ENCODE measurements around the gene ATXN1.
"Not testable (repeated sequence)": the region's sequence is repeated elsewhere in the genome, so short reads cannot be mapped to it uniquely, and the experiment has no call there.

Gene ATXN1

DNA sequence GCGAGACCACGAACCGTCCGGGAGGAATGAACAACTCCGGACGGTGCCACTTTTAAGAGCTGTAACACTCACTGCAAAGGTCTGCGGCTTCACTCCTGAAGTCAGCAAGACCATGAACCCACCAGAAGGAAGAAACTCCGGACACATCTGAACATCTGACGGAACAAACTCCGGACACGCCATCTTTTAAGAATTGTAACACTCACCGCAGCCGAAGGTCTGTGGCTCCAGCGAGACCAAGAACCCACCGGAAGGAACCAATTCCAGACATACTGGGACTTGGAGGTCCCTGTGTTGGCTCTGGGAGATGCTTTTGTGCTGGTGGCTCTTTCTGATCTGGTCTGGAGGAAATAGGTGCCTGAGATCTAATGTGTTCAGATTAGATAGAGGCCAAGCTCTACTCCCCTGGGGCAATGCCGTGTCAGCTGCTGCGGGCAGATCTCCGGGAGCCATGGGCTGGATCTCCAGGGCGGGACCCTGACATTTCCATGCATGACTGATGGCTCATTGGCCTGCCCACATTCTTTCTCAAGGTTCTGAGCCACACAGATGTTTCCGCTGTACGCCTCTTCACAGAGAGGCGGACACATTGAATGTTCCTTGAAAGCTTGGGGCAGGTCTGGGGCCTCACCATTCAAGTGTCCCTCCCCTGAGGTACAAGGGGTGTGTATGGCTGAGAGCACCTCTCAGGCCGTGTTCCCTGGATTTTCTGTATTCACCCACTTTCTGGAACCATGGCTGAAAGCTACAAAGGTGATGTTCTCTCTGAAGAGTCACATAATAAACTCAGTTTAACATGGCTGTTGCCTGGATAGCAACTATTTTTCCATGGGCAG, 493.6 kb downstream of the ATXN1 start:
- H3K27me3 ChIP-seq (ENCODE audit: control insufficient read depth in 1 of 2, insufficient read depth in 2 of 2, low read length in 2 of 2), result no peaks in the 10 kb centered on the region
- no peaks in the 10 kb centered on the region for H3K36me3 ChIP-seq (ENCODE audit: insufficient read depth, low read length)
- no peaks in the 10 kb centered on the region for H3K4me1 ChIP-seq (ENCODE audit: insufficient read depth, low read length)
- H3K9ac ChIP-seq (ENCODE audit: low read length), result no peak overlapping the region
- no peak overlapping the region for H3K27ac ChIP-seq (ENCODE audit: low read depth, low read length)
- no peaks in the 10 kb centered on the region for H3K9me3 ChIP-seq (ENCODE audit: low read length)
- H3K4me3 ChIP-seq (ENCODE audit: low read depth in 1 of 2, low read length in 2 of 2), result no peak overlapping the region

DNA sequence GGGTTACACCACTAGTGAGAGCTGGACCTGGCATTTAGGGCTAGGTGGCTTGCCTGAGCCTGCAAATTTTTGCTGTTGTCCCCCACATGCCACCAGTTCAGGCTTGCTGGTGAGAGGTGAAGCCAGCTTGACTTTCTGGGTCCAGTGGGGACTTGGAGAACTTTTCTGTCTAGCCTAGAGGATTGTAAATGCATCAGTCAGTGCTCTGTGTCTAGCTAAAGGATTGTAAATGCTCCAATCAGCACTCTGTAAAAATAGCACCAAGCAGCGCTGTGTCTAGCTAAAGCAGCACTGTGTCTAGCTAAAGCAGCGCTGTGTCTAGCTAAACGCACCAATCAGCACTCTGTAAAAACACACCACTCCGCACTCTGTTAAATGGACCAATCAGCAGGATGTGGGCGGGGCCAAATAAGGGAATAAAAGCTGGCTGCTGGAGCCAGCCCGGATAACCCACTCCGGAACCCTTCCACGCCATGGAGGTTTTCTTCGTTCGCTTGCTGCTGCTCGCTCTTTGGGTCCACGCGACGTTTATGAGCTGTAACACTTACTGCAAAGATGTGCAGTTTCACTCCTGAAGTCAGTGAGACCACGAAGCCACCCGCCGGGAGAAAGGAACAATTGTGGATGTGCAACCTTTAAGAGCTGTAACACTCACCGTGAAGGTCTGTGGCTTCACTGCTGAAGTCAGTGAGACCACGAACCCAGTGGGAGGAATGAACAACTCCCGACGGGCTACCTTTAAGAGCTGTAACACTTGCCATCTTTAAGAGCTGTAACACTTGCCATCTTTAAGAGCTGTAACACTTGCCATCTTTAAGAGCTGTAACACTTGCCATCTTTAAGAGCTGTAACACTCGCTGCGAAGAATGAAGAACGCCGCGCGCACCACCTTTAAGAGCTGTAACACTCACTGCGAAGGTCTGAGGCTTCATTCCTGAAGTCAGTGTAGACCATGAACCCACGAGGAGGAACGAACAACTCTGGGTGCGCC, 495.6 kb downstream of the ATXN1 start:
- Histone ChIP-seq H3K36me3 (ENCODE audit: insufficient read depth, low read length) (no peaks in the 10 kb centered on the region), H3K9ac (ENCODE audit: low read length) (no peak overlapping the region), H3K9me3 (ENCODE audit: low read length) (no peaks in the 10 kb centered on the region), H3K27me3 (ENCODE audit: control insufficient read depth in 1 of 2, insufficient read depth in 2 of 2, low read length in 2 of 2) (no peaks in the 10 kb centered on the region), H3K27ac (ENCODE audit: low read depth, low read length) (no peak overlapping the region), H3K4me3 (ENCODE audit: low read depth in 1 of 2, low read length in 2 of 2) (no peak overlapping the region), H3K4me1 (ENCODE audit: insufficient read depth, low read length) (no peaks in the 10 kb centered on the region)

DNA sequence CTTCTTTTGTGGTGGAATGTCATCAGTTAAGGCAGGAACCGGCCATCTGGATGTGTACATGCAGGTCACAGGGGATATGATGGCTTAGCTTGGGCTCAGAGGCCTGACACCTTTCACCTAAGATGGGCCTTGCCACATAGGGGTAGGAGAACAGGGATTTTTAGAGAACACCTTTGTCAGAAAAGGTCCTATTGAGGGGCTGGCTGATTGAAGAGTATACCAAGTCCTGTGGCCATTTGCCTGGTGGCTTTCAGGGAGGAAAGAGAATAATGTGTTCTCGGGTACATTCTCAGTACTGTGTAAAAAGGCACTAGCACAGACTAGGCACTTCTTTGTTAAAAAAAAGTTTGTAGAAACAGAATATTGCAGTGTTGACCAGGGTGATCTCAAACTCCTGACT, 496.5 kb downstream of the ATXN1 start:
- Histone ChIP-seq H3K9ac (ENCODE audit: low read length) (no peak overlapping the region), H3K4me1 (ENCODE audit: insufficient read depth, low read length) (no peaks in the 10 kb centered on the region), H3K4me3 (ENCODE audit: low read depth in 1 of 2, low read length in 2 of 2) (no peak overlapping the region), H3K27me3 (ENCODE audit: control insufficient read depth in 1 of 2, insufficient read depth in 2 of 2, low read length in 2 of 2) (no peaks in the 10 kb centered on the region), H3K27ac (ENCODE audit: low read depth, low read length) (no peak overlapping the region), H3K36me3 (ENCODE audit: insufficient read depth, low read length) (no peaks in the 10 kb centered on the region), H3K9me3 (ENCODE audit: low read length) (no peaks in the 10 kb centered on the region)

DNA sequence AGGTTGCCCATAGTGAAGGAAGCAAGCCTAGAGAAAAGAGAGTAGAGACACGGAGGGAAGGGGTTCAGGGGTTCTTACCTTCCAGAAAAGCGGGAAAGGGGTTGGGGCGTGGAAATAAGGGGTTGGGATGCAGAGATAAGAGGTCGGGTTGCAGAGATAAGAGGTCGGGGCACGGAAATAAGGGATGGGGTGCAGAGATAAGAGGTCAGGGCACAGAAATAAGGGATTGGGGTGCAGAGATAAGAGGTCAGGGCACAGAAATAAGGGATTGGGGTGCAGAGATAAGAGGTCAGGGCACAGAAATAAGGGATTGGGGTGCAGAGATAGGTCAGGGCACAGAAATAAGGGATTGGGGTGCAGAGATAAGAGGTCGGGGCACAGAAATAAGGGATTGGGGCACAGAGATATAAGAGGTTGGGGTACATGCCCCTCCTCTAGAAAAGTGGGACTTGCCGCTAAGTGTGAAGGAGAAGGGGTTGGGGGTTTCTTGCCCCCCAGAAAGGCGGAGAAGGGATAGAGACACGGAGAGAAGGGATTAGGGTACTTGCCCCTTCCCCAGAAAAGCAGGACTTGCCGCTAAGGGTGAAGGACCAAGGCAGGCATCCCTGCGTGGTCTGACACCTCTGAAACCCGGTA, 497.7 kb downstream of the ATXN1 start:
- H3K27ac ChIP-seq (ENCODE audit: low read depth, low read length); H3K27me3 ChIP-seq (ENCODE audit: control insufficient read depth in 1 of 2, insufficient read depth in 2 of 2, low read length in 2 of 2); H3K4me3 ChIP-seq (ENCODE audit: low read depth in 1 of 2, low read length in 2 of 2); H3K36me3 ChIP-seq (ENCODE audit: insufficient read depth, low read length); H3K9me3 ChIP-seq (ENCODE audit: low read length); H3K4me1 ChIP-seq (ENCODE audit: insufficient read depth, low read length); H3K9ac ChIP-seq (ENCODE audit: low read length): not testable (repeated sequence)

DNA sequence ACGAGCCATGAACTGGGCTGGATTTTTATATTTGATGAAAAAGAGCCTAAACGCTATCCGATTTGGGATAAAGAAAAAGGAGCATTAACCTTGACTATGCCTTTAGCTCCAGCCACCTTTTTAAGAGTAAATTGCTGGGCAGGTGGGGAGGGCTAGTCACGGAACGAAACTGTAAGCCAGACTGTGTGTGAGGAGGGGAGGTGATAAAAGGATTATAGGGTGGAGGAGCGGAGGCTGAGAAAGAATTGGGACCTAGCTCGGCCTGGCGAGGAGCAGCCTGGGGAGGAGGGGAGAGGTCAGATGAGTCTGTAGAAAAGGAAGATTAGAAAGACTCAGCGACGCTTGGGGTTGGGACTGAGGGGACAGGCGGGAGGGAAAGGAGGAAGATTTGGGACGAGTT, 498.5 kb downstream of the ATXN1 start:
- not testable (repeated sequence) for H3K9ac ChIP-seq (ENCODE audit: low read length); H3K4me3 ChIP-seq (ENCODE audit: low read depth in 1 of 2, low read length in 2 of 2); H3K4me1 ChIP-seq (ENCODE audit: insufficient read depth, low read length); H3K36me3 ChIP-seq (ENCODE audit: insufficient read depth, low read length); H3K27ac ChIP-seq (ENCODE audit: low read depth, low read length); H3K27me3 ChIP-seq (ENCODE audit: control insufficient read depth in 1 of 2, insufficient read depth in 2 of 2, low read length in 2 of 2); H3K9me3 ChIP-seq (ENCODE audit: low read length)

DNA sequence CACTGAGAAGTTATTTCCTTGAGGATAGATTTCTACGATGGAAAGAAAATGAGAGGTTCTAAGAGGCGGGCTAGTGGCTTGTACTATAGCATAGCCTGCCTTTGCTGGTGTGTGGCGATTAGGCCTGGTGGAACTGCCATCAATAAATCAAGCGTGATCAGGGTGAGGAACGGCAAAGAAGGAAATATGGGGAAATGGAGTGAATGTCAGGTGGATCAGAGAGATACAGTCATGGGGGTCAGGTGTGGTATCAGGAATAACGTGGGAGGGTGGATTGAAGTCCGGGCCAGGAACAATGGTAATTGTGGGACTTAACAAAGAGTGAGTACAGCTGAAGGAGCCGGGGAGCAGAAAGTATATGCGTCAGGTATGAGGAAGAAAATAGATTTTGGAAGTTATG, 500.7 kb downstream of the ATXN1 start:
- H3K4me3 ChIP-seq (ENCODE audit: low read depth in 1 of 2, low read length in 2 of 2); H3K27me3 ChIP-seq (ENCODE audit: control insufficient read depth in 1 of 2, insufficient read depth in 2 of 2, low read length in 2 of 2); H3K9ac ChIP-seq (ENCODE audit: low read length); H3K9me3 ChIP-seq (ENCODE audit: low read length); H3K27ac ChIP-seq (ENCODE audit: low read depth, low read length); H3K36me3 ChIP-seq (ENCODE audit: insufficient read depth, low read length): not testable (repeated sequence)
- H3K4me1 ChIP-seq (ENCODE audit: insufficient read depth, low read length), result peaks cover 11% of the 10 kb centered on the region

DNA sequence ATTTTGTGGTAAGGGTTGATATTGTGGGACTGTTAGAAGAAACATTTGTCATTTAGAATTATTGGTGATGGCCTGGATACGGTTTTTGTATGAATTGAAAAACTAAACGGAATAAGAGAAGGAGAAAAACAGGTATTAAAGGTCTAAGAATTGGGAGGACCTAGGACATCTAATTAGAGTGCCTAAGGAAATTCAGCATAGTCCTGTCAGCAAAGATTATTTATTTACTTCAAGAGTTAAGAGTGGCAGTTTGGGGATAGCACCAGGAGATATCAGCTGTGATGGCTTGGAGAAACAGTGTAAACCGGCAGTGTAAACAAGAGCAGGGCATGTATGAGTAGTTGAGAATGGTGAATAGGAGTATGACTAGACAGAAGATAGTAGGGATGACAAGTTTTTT, 501.7 kb downstream of the ATXN1 start:
- not testable (repeated sequence) for H3K27me3 ChIP-seq (ENCODE audit: control insufficient read depth in 1 of 2, insufficient read depth in 2 of 2, low read length in 2 of 2); H3K4me3 ChIP-seq (ENCODE audit: low read depth in 1 of 2, low read length in 2 of 2); H3K9ac ChIP-seq (ENCODE audit: low read length); H3K36me3 ChIP-seq (ENCODE audit: insufficient read depth, low read length); H3K9me3 ChIP-seq (ENCODE audit: low read length); H3K27ac ChIP-seq (ENCODE audit: low read depth, low read length)
- H3K4me1 ChIP-seq (ENCODE audit: insufficient read depth, low read length), result peaks cover 11% of the 10 kb centered on the region

DNA sequence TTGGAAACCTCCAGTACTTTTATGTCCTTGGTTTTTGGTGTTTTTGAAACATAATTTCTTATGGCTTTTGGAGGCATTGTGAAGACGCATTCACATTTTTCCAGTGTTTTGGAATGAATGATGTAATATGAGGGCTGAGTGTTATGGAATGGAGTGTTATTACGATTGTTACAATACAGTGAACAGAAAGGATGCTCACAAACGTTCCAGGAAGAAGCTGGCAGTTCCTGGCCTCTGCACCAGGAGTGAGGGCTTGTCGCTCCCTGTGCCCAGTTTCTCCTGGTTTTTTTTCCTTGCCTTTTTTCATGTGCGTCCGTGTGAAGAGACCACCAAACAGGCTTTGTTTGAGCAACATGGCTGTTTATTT, 502.6 kb downstream of the ATXN1 start:
- H3K9me3 ChIP-seq (ENCODE audit: low read length), result no peaks in the 10 kb centered on the region
- H3K9ac ChIP-seq (ENCODE audit: low read length), result no peak overlapping the region
- H3K27ac ChIP-seq (ENCODE audit: low read depth, low read length), result no peak overlapping the region
- peaks cover 11% of the 10 kb centered on the region for H3K4me1 ChIP-seq (ENCODE audit: insufficient read depth, low read length)
- H3K36me3 ChIP-seq (ENCODE audit: insufficient read depth, low read length), result no peaks in the 10 kb centered on the region
- H3K27me3 ChIP-seq (ENCODE audit: control insufficient read depth in 1 of 2, insufficient read depth in 2 of 2, low read length in 2 of 2), result no peaks in the 10 kb centered on the region
- no peak overlapping the region for H3K4me3 ChIP-seq (ENCODE audit: low read depth in 1 of 2, low read length in 2 of 2)

DNA sequence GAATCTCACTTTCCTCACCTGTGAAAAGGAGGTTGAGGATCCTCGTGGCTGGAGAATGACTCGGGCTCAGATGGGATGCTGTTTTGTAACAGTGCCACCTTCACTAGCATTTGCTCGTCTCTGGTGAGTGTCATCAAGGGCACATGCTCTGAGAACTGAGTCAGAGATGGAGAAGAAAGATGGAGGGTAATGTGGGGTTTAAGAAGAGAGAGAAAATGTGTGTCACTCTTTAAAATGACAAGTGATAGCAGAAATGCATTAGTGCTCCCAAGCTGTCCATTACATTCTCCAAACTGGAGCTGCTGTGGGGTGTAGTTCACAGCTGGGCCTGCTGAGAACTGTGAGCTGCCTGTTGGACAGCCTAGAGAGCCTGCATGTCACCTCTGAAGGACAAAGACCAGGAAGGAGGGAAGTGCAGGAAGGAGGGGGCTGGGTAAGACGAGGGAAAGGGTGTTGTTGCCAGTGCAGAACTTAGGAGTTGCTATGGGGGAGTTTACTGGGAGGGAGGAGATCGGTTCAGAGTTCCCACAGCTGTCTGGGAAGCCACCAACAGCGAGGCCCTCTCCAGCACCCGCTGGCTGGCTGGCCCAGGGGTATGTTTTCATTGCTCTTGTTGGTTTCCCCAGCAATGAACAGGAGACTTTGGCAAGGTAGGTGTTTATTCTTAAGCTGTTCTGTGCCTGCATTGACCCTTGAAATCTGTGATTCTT, 503.1 kb downstream of the ATXN1 start:
- no peak overlapping the region for H3K9ac ChIP-seq (ENCODE audit: low read length)
- no peaks in the 10 kb centered on the region for H3K36me3 ChIP-seq (ENCODE audit: insufficient read depth, low read length)
- peak overlapping the region; percentile 17 for H3K27ac ChIP-seq (ENCODE audit: low read depth, low read length)
- peaks cover 11% of the 10 kb centered on the region for H3K4me1 ChIP-seq (ENCODE audit: insufficient read depth, low read length)
- H3K4me3 ChIP-seq (ENCODE audit: low read depth in 1 of 2, low read length in 2 of 2), result no peak overlapping the region
- no peaks in the 10 kb centered on the region for H3K27me3 ChIP-seq (ENCODE audit: control insufficient read depth in 1 of 2, insufficient read depth in 2 of 2, low read length in 2 of 2)
- no peaks in the 10 kb centered on the region for H3K9me3 ChIP-seq (ENCODE audit: low read length)

DNA sequence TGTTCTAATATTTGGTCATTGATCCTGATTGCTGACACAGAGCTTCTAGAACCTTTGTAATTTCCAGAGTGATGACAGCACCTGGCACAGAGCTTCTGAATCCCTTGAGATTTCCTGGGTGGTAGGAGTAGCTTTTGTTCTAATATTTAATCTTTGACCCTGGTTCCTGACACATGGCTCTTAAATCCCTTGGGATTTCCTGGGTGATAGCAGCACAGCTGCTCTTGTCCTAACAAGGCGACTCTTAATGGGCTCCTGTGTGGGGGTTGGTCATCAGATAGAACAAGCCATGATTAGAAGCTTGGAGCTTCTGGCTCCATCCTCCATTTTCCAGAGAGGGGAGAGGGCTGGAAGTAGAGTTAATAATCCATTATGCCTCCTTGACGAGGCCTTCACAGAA, 504.5 kb downstream of the ATXN1 start:
- Histone ChIP-seq H3K4me3 (ENCODE audit: low read depth in 1 of 2, low read length in 2 of 2) (no peak overlapping the region), H3K9me3 (ENCODE audit: low read length) (no peaks in the 10 kb centered on the region), H3K36me3 (ENCODE audit: insufficient read depth, low read length) (no peaks in the 10 kb centered on the region), H3K27me3 (ENCODE audit: control insufficient read depth in 1 of 2, insufficient read depth in 2 of 2, low read length in 2 of 2) (no peaks in the 10 kb centered on the region), H3K4me1 (ENCODE audit: insufficient read depth, low read length) (peaks cover 11% of the 10 kb centered on the region), H3K27ac (ENCODE audit: low read depth, low read length) (no peak overlapping the region), H3K9ac (ENCODE audit: low read length) (no peak overlapping the region)

DNA sequence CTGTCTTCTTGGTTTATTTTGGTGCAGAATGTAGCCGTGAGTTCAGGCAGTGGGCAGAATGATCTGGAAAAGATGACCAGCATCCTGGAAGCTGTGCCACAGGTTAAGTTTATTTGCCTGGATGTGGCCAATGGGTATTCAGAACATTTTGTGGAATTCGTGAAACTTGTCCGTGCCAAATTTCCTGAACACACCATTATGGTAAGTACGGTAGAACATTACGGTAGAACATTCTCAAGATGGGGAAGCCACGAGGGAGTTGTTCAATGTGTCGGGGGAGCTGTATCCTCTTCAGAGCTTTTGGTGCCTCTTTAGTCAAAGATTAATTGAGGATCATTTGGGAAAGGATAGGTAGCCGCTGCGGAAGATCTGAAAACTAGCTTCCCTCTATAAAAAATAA, 506.7 kb downstream of the ATXN1 start:
- H3K27ac ChIP-seq (ENCODE audit: low read depth, low read length), result no peak overlapping the region
- no peak overlapping the region for H3K9ac ChIP-seq (ENCODE audit: low read length)
- H3K27me3 ChIP-seq (ENCODE audit: control insufficient read depth in 1 of 2, insufficient read depth in 2 of 2, low read length in 2 of 2), result no peaks in the 10 kb centered on the region
- peaks cover 11% of the 10 kb centered on the region for H3K4me1 ChIP-seq (ENCODE audit: insufficient read depth, low read length)
- H3K9me3 ChIP-seq (ENCODE audit: low read length), result no peaks in the 10 kb centered on the region
- no peak overlapping the region for H3K4me3 ChIP-seq (ENCODE audit: low read depth in 1 of 2, low read length in 2 of 2)
- H3K36me3 ChIP-seq (ENCODE audit: insufficient read depth, low read length), result peaks cover 4% of the 10 kb centered on the region
